ENCODE measurements around the gene POLE.

The POLE gene

DNA sequence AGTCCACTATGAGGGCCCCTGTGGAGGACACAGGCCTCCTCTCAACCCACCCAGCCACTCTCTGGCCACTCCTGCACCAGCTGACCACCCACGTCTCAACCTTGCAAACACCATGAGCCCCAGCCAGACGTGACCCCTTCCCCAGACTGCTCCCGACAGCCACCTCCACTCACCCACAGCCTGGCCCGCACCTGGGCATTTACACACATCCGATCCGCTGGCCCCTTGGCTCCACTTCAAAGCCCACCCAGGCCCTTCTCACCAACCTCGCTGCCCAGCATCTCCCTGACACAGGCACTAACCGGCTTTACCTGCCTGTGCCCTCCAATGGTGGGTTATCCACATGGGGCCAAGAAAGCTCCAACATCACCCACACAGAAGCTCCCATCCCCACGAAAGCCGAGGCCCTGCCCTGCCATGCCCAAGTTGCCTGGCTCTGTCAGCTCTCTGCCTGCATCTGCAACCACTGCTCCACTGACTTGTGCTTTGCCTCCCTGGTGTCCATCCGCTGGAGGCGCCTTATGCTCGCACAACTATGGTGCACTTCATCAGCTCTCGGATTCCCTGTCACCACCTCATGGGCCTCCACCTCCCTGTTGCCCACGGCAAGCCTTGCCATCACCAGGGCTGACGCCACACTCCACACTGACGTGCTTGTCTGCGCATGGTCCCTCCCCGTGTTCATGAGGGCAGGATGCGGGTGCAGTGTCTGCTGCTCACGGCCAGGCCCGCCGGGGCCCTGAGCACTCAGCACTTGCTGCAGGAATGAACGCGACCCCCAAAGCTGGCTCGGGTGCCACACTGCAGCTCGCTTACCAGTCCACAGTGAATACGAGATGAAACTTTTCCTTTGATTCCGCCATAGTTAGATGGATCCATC lies 51.8 kb downstream of the POLE start:
- H3K9me3 ChIP-seq (ENCODE audit: insufficient read depth, low read length), result no peaks in the 10 kb centered on the region
- peak overlapping the region; percentile 94; the same call in 1 of the 2 replicates for H3K4me2 ChIP-seq (ENCODE audit: low read length)
- no peaks in the 10 kb centered on the region for H3K27me3 ChIP-seq (ENCODE audit: low read depth, low read length)
- peak overlapping the region; percentile 99 for H3K27ac ChIP-seq (ENCODE audit: low read length)
- peaks cover 79% of the 10 kb centered on the region for H3K36me3 ChIP-seq (replicated peaks; ENCODE audit: low read depth, low read length)
- peaks cover 6% of the 10 kb centered on the region; the same call in 1 of the 2 replicates for H4K20me1 ChIP-seq (ENCODE audit: insufficient read depth, low read length)
- no peak for TF ChIP-seq EZH2phosphoT487 (IDR thresholded peaks at IDR 0.05; ENCODE audit: low read depth)
- TF ChIP-seq, protein P1, sequence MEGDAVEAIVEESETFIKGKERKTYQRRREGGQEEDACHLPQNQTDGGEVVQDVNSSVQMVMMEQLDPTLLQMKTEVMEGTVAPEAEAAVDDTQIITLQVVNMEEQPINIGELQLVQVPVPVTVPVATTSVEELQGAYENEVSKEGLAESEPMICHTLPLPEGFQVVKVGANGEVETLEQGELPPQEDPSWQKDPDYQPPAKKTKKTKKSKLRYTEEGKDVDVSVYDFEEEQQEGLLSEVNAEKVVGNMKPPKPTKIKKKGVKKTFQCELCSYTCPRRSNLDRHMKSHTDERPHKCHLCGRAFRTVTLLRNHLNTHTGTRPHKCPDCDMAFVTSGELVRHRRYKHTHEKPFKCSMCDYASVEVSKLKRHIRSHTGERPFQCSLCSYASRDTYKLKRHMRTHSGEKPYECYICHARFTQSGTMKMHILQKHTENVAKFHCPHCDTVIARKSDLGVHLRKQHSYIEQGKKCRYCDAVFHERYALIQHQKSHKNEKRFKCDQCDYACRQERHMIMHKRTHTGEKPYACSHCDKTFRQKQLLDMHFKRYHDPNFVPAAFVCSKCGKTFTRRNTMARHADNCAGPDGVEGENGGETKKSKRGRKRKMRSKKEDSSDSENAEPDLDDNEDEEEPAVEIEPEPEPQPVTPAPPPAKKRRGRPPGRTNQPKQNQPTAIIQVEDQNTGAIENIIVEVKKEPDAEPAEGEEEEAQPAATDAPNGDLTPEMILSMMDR (IDR thresholded peaks at IDR 0.05; ENCODE audit: low read depth, low read length), result no peak
- peaks cover 46% of the 10 kb centered on the region for H3K4me1 ChIP-seq (ENCODE audit: low read length)
- no peak overlapping the region for H2AFZ ChIP-seq (ENCODE audit: low read depth, low read length)
- H3K4me3 ChIP-seq (ENCODE audit: low read length), result no peak overlapping the region
- peak overlapping the region; percentile 76; the same call in 1 of the 2 replicates for H3K9ac ChIP-seq (ENCODE audit: low read length)
- H3K79me2 ChIP-seq (ENCODE audit: low read length), result no peaks in the 10 kb centered on the region; the same call in 1 of the 2 replicates

DNA sequence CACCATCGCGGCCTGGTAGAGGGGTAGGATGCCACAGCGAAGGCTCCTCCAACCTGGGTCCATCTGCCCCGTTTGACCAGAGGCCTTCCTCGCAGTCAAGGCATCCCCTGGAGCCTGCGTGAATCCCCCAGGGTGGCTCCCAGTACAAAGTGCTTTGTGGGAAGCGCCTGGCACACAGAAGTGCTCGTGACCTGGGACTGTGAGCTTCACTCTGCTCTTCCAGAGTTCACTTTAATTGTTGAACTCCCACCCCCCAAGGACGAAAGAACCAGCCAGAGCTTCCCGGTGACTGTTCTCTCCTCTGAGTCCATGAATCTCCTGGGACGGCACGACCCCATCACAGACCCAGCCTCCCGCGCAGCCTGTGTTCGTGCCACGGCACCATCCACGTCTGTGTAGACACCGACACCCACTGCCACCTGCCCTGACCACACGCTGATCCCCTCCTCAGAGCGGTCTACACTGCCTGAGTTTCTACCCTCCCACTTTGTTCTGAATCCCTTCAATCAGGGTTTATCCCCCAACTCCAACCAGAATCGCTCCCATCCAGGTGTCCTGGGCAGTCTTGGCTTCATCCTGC lies 52.6 kb downstream of the POLE start:
- no peak overlapping the region for H2AFZ ChIP-seq (ENCODE audit: low read depth, low read length)
- peak overlapping the region; percentile 99 for H3K27ac ChIP-seq (ENCODE audit: low read length)
- TF ChIP-seq EZH2phosphoT487 (IDR thresholded peaks at IDR 0.05; ENCODE audit: low read depth), result no peak
- TF ChIP-seq, protein P1 (IDR thresholded peaks at IDR 0.05; ENCODE audit: low read depth, low read length), result no peak
- H3K9me3 ChIP-seq (ENCODE audit: insufficient read depth, low read length), result no peaks in the 10 kb centered on the region
- H4K20me1 ChIP-seq (ENCODE audit: insufficient read depth, low read length), result peaks cover 6% of the 10 kb centered on the region; the same call in 1 of the 2 replicates
- peaks cover 46% of the 10 kb centered on the region for H3K4me1 ChIP-seq (ENCODE audit: low read length)
- H3K79me2 ChIP-seq (ENCODE audit: low read length), result no peaks in the 10 kb centered on the region; the same call in 1 of the 2 replicates
- H3K36me3 ChIP-seq (replicated peaks; ENCODE audit: low read depth, low read length), result peaks cover 83% of the 10 kb centered on the region
- no peaks in the 10 kb centered on the region for H3K27me3 ChIP-seq (ENCODE audit: low read depth, low read length)
- H3K4me2 ChIP-seq (ENCODE audit: low read length), result peak overlapping the region; percentile 94
- H3K4me3 ChIP-seq (ENCODE audit: low read length), result peak overlapping the region; percentile 64
- H3K9ac ChIP-seq (ENCODE audit: low read length), result peak overlapping the region; percentile 76

DNA sequence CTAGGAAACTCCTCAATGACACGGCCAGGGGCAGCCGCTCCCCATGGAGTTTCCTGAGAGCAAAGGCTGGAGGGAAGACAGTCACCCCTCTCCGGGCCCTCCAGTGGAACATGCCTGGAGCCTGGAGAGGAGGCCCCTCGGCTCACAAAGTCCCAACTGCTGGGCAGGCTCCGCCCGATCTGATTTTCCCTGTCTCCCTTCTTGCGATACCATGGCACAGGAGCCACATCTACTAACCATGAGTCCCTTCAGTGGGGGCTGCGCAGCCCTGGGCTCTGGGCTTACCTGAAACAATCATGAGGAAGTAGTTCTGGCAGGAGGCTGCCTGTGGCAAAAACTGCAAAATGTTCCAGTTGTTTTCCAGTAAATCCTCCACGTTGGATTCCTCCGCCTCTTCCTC lies 53.2 kb downstream of the POLE start:
- TF ChIP-seq, protein P1 (IDR thresholded peaks at IDR 0.05; ENCODE audit: low read depth, low read length), result no peak
- TF ChIP-seq EZH2phosphoT487 (IDR thresholded peaks at IDR 0.05; ENCODE audit: low read depth), result no peak
- no peak overlapping the region for H2AFZ ChIP-seq (ENCODE audit: low read depth, low read length)
- peaks cover 6% of the 10 kb centered on the region; the same call in 1 of the 2 replicates for H4K20me1 ChIP-seq (ENCODE audit: insufficient read depth, low read length)
- no peaks in the 10 kb centered on the region; the same call in 1 of the 2 replicates for H3K79me2 ChIP-seq (ENCODE audit: low read length)
- no peaks in the 10 kb centered on the region for H3K9me3 ChIP-seq (ENCODE audit: insufficient read depth, low read length)
- peaks cover 84% of the 10 kb centered on the region for H3K36me3 ChIP-seq (replicated peaks; ENCODE audit: low read depth, low read length)
- peak overlapping the region; percentile 64 for H3K4me3 ChIP-seq (ENCODE audit: low read length)
- H3K9ac ChIP-seq (ENCODE audit: low read length), result peak overlapping the region; percentile 76
- H3K27ac ChIP-seq (ENCODE audit: low read length), result peak overlapping the region; percentile 99
- H3K4me2 ChIP-seq (ENCODE audit: low read length), result peak overlapping the region; percentile 94
- peaks cover 46% of the 10 kb centered on the region for H3K4me1 ChIP-seq (ENCODE audit: low read length)
- no peaks in the 10 kb centered on the region for H3K27me3 ChIP-seq (ENCODE audit: low read depth, low read length)

DNA sequence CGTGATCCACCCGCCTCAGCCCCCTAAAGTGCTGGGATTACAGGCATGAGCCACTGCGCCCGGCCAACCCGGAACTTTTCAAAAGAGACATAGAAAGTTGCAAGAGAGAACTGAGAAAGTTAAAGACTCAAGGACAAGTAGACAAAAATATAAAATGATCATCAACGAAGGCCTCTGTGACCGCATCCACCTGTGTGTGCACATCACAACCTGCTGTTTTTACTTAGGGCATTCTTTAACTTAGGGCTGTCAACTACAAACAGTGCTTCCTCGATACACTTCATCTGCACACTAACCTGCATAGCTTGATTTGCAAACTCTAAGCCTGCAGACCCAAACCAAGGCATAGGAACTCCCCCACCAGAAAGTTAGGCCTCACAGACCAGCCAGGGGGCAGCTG lies 53.7 kb downstream of the POLE start:
- H3K36me3 ChIP-seq (replicated peaks; ENCODE audit: low read depth, low read length), result peaks cover 82% of the 10 kb centered on the region
- TF ChIP-seq, protein P1 (IDR thresholded peaks at IDR 0.05; ENCODE audit: low read depth, low read length), result peak; percentile 10; the same call in 1 of the 2 replicates
- no peak for TF ChIP-seq EZH2phosphoT487 (IDR thresholded peaks at IDR 0.05; ENCODE audit: low read depth)
- H3K27me3 ChIP-seq (ENCODE audit: low read depth, low read length), result no peaks in the 10 kb centered on the region
- peak overlapping the region; percentile 64 for H3K4me3 ChIP-seq (ENCODE audit: low read length)
- no peak overlapping the region for H2AFZ ChIP-seq (ENCODE audit: low read depth, low read length)
- H3K4me2 ChIP-seq (ENCODE audit: low read length), result peak overlapping the region; percentile 94
- H3K27ac ChIP-seq (ENCODE audit: low read length), result peak overlapping the region; percentile 99
- H3K79me2 ChIP-seq (ENCODE audit: low read length), result no peaks in the 10 kb centered on the region; the same call in 1 of the 2 replicates
- peaks cover 4% of the 10 kb centered on the region; the same call in 1 of the 2 replicates for H4K20me1 ChIP-seq (ENCODE audit: insufficient read depth, low read length)
- H3K4me1 ChIP-seq (ENCODE audit: low read length), result peaks cover 46% of the 10 kb centered on the region
- peak overlapping the region; percentile 76 for H3K9ac ChIP-seq (ENCODE audit: low read length)
- no peaks in the 10 kb centered on the region for H3K9me3 ChIP-seq (ENCODE audit: insufficient read depth, low read length)
